ENCODE measurements around the gene SPON2. TPM values are rescaled to one million over a fixed set of nuclear protein-coding genes. Genes with fewer than 3 reads are reported as not detected.

Gene SPON2
- total RNA-seq: 10 to 100 TPM; 19.6 to 42.1 (median 41.4) TPM
- long read RNA-seq, donor 1, transcript SPON2-201 (6 exons, 1,869 nt): major isoform, 30 of 60 reads
- long read RNA-seq, donor 1, partial matches to known transcripts: 15 of 60 reads
- long read RNA-seq, donor 1, other reads (novel, unspliced or antisense): 13 of 60 reads
- long read RNA-seq, donor 2, transcript SPON2-201 (6 exons, 1,869 nt): major isoform, 14 of 24 reads
- long read RNA-seq, donor 2, partial matches to known transcripts: 6 of 24 reads
- long read RNA-seq, donor 2, other reads (novel, unspliced or antisense): 4 of 24 reads

DNA sequence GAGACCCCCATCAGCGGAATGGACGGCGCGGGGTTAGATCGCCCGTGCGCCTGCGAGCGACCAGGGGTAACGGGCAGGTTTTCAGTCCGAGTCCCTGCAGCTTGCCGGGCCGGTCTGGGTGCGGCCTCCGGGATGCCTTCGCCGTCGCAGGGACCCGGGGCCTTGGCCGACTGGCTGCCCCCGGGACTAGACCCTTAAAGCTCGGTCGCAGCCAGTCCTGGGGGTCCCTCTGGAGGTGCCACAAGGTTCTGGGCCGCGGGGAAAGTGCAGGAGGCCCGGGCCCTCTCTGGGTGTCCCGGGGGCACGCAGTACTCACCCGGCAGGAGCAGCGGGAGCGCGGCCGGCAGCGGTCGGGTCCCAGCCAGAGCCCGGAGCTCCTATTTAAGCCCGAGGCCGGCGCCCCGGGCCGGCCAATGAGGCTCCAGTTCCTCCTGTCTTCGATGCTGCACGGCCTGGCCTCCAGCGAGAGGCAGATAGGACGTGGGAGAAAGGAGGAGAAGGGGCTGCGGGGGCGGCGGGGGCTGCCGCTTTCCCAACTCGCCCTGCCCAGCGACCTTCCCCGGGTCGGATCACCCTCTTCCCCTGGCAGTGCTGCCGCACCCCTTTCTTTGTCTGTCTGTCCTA is at the start of gene SPON2:
SPON2 (minus strand) TSS at position 356 of the 624 bp plus-strand sequence.
- intact Hi-C loops (cut with DNase I, micrococcal nuclease): no loop called here
- H3K4me1 ChIP-seq (ENCODE audit: low read depth): peaks cover 30% of the 10 kb centered on the region
- no peaks in the 10 kb centered on the region for H3K9me3 ChIP-seq
- no peak within 1 kb of the TSS for H3K4me3 ChIP-seq
- DNase-seq (peak in 2 of 3 donors; percentile 45 to 52), ATAC-seq (peak; percentile 2)
- TF ChIP-seq, protein P1, sequence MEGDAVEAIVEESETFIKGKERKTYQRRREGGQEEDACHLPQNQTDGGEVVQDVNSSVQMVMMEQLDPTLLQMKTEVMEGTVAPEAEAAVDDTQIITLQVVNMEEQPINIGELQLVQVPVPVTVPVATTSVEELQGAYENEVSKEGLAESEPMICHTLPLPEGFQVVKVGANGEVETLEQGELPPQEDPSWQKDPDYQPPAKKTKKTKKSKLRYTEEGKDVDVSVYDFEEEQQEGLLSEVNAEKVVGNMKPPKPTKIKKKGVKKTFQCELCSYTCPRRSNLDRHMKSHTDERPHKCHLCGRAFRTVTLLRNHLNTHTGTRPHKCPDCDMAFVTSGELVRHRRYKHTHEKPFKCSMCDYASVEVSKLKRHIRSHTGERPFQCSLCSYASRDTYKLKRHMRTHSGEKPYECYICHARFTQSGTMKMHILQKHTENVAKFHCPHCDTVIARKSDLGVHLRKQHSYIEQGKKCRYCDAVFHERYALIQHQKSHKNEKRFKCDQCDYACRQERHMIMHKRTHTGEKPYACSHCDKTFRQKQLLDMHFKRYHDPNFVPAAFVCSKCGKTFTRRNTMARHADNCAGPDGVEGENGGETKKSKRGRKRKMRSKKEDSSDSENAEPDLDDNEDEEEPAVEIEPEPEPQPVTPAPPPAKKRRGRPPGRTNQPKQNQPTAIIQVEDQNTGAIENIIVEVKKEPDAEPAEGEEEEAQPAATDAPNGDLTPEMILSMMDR (IDR thresholded peaks at IDR 0.05): no peak
- H3K36me3 ChIP-seq (ENCODE audit: low read depth): no peaks in the 10 kb centered on the region

DNA sequence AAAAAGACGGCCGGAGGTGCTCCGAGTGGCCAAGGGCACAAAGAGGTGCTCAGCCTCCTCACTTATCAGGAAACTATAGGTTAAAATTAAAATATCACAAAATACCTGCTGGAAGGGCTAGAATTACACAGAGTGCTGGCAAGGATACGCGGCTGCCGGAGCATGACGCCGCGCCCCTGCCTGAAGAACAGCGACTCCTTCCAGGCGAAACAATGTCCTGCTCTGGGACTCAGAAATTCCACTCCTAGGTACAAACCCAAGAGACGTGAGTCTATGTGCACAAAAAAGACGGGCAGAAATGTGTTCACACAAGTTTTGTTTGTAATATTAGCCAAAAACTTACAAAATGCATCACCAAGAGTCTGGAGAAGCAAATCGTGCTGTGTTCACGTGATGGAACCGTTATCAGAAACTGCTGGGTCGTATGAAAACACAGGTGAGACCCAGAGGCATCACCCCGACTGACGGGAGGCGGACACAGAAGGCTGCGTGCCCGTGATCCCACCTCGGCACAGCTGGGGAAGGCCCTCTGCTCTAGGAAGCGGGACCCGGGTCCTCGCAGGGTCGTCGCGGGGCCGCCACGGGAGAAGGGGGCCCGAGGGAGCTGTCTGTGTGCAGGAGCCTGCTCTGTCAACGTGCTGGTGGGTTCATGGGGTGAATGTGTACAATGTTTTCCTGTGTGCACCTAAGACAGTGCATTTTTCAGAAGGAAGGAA is 48.9 kb upstream of the SPON2 start:
- Histone ChIP-seq H3K4me1 (ENCODE audit: low read depth) (no peaks in the 10 kb centered on the region), H3K36me3 (ENCODE audit: low read depth) (peaks cover 4% of the 10 kb centered on the region), H3K9me3 (no peaks in the 10 kb centered on the region), H3K4me3 (no peak overlapping the region)
- DNase-seq (no peak), ATAC-seq (no peak)
- TF ChIP-seq, protein P1 (IDR thresholded peaks at IDR 0.05): no peak
- intact Hi-C loops (cut with DNase I, micrococcal nuclease): no loop called here

DNA sequence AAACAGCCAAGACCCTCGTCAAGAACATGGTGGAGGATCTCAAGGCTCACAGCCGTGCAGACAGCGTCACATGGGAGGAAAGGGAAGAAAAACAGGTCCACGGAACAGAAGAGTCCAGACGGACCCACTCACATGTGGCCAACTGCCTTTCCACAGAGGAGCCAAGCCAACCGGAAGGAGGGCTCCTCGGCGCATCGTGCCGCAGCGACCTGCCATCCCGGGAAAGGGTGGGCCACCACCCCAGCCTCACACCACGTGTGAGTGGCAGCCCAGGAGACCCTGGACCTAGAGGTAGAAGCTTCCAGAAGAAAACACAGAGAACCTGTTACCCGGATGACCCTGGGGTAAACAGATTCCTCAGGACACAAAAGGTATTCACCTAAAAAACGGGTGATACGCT is 48.2 kb upstream of the SPON2 start:
- peaks cover 4% of the 10 kb centered on the region for H3K36me3 ChIP-seq (ENCODE audit: low read depth)
- no peak overlapping the region for H3K4me3 ChIP-seq
- DNase-seq (no peak), ATAC-seq (no peak)
- intact Hi-C loops (cut with DNase I, micrococcal nuclease): no loop called here
- TF ChIP-seq, protein P1 (IDR thresholded peaks at IDR 0.05): no peak
- H3K4me1 ChIP-seq (ENCODE audit: low read depth): peaks cover 5% of the 10 kb centered on the region
- no peaks in the 10 kb centered on the region for H3K9me3 ChIP-seq

DNA sequence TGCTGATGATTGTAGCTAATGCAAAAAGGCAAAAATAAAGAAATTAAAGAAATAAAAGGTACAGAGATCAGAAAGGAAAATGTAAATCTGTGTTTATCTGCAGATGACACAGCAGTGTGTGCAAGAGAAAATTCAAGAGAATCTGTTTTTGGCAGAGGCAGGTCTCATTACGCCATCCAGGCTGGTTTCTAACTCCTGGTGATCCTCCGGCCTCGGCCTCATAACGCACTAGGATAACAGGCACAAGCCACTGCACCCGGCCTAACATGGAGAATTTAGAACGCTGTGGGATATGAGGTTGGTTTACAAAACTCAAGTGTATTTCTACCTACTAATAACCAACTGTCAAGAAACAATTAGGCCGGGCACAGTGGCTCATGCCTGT is 47.2 kb upstream of the SPON2 start:
- DNase-seq (no peak), ATAC-seq (no peak)
- no peak overlapping the region for H3K4me3 ChIP-seq
- TF ChIP-seq, protein P1 (IDR thresholded peaks at IDR 0.05): no peak
- peaks cover 7% of the 10 kb centered on the region for H3K36me3 ChIP-seq (ENCODE audit: low read depth)
- intact Hi-C loops (cut with DNase I, micrococcal nuclease): no loop called here
- no peaks in the 10 kb centered on the region for H3K9me3 ChIP-seq
- H3K4me1 ChIP-seq (ENCODE audit: low read depth): peaks cover 5% of the 10 kb centered on the region

DNA sequence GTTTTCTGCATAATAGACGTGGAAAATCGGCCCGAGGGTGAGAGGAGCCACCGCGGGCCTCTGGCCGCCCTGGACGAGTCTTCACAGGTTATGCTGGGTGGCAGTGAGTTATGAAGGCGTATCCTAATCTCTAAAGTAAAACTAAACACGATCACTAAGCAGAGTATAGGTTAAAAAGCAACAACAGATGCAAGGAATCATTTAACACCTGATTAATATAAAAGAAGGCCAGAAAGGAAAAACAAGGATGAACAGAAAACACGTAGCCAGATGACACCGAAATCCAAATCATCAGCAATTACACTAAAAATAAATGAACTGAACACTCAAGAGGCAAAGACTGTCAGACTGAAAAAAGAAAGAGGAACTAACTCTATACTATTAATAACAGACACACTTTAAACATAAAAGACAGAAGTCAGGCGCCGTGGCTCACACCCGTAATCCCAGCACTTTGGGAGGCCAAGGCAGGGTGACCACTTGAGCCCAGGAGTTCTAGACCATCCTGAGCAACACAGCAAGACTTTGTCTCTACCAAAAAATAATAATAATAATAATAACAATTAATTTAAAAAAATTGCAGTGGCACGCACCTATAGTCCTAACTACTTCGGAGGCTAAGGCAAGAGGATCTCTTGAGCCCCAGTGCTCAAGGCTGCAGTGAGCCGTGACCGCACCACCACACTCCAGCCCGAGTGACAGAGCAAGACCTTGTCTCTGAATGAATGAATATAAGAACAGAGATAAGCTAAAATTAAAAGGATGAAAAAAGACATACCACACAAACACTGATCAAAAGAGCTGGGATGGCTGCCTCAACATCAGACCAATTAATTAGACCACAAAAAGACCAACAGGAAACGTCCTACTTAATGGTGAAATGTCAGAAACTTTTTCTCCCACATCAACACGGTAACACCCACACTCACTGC is 46.5 kb upstream of the SPON2 start:
- Histone ChIP-seq H3K4me3 (no peak overlapping the region), H3K9me3 (no peaks in the 10 kb centered on the region), H3K36me3 (ENCODE audit: low read depth) (peaks cover 3% of the 10 kb centered on the region), H3K4me1 (ENCODE audit: low read depth) (peaks cover 5% of the 10 kb centered on the region)
- TF ChIP-seq, protein P1 (IDR thresholded peaks at IDR 0.05): no peak
- no peak for DNase-seq
- intact Hi-C loops (cut with DNase I, micrococcal nuclease): no loop called here
- no peak for ATAC-seq
